HG03280 (cell line): ENCODE data around the gene RBBP8NL.

Experiments used
- ATAC-seq: cut with Tn5 transposase; IDR thresholded peaks from one replicate; pipeline ENCODE4 v1.9.1; 2021; ENCODE audit warnings: mild to moderate bottlenecking, moderate library complexity; ENCODE audit not compliant: unreplicated experiment

Gene RBBP8NL

DNA sequence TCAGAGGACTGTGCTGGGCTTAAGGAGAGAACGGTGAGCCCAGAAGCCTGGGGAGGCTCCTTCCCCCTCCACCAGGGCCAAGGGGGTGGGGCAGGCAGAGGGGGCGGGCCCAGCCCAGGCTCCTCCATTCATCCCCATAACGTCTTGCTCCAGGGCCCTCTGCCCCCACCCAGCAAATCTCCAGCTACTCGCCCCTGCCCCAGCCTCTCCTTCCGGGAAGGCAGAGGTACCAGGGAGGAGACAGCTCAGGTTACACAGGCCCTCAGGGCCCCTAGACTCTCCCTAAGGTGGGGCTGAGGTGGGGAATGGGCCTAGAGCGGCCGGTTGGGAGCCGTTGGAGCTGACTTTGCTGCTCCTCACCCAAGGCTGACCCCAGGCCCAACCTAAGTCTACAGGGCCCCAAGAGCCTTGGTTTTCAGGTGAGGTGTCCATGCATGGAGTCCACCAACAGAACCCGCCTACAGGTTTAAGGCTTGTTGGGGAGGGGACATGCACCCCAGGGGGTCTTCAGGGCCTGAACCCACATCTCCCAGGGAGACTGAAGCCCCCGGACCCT, 61.4 kb downstream of the RBBP8NL start:
- ATAC-seq, result no peak

DNA sequence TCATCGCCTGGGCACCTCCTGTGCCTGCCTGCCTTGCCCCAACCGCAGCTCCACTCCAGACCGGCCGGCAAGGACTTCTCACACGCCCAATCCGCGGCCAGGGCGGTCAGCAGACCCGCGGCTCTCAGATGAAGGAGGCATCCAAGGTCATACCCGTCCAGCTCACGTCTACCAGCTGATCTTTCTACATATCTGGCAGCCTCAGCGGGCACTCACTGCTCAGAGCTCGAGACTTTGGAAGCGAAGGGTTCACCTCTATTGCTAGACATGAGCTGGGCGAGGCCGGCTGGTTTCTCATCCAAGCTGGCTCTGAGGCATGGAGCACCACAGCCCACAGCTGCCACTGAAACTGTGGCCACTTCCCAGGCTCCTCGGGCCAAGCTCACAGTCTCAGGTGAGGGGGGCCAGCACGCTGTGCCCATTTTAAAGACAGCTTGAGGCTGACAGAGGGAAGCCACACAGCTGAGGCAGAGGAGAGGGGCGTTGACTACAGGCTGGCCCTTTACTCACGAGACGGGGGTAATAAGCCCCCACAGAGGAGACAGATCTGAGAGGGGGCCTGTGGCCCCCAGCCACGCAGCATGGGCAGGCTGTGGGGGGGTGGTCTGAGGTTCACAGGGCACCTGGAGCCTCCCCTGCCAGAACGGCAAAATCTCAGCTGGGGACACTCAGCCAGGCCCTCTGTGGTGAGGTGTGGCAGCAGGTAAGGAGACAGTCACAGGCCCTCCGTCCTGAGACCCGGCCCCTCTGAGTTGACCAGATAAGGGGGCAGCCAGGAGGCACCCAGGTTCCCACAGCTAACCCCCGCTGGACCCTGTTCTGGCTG, 62.2 kb downstream of the RBBP8NL start:
- ATAC-seq, result no peak

DNA sequence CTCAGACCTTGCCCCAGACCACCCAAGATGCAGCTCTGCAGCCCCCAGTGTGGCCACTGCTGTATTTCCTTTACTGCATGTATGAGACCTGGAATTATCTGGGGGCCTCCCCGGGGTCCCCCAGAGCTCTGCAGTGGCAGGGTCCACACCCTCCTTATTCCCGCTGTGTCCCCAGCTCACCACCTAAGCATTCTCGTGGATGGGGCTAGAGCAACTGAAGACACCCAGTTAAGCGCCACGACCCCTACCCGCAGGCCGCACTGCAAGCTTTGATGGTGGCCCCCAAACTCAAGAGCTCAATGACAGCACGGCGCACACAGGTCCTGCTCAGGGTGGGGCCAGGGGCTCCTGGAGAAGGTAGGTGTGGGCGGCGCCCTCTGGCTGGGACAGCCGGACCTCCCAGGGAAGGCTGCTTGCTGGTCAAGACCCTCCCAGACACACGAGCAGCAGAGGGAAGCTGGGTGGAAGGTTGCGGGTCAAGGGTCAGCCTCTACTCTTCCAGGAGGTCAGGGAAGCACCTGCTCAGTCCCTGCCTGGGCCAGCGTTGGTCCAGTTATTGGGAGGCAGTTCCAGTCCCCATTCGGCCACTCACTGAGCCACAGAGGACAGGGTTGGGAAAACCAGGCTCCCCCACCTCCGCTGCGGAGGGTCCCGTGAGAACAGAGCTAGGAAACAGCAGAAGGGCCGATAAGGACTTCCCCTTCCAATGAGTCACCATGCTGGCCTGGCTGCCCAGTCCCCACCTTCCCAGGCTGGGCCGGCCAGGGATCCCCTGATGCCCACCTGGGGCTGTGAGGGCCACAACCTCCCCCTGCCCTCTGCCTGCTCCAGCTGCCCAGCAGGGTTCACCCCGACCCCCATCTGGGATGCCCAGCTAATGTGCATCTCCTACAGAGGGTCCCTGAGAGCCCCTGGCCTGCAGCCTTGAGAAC, 63.2 kb downstream of the RBBP8NL start:
- ATAC-seq, result no peak

DNA sequence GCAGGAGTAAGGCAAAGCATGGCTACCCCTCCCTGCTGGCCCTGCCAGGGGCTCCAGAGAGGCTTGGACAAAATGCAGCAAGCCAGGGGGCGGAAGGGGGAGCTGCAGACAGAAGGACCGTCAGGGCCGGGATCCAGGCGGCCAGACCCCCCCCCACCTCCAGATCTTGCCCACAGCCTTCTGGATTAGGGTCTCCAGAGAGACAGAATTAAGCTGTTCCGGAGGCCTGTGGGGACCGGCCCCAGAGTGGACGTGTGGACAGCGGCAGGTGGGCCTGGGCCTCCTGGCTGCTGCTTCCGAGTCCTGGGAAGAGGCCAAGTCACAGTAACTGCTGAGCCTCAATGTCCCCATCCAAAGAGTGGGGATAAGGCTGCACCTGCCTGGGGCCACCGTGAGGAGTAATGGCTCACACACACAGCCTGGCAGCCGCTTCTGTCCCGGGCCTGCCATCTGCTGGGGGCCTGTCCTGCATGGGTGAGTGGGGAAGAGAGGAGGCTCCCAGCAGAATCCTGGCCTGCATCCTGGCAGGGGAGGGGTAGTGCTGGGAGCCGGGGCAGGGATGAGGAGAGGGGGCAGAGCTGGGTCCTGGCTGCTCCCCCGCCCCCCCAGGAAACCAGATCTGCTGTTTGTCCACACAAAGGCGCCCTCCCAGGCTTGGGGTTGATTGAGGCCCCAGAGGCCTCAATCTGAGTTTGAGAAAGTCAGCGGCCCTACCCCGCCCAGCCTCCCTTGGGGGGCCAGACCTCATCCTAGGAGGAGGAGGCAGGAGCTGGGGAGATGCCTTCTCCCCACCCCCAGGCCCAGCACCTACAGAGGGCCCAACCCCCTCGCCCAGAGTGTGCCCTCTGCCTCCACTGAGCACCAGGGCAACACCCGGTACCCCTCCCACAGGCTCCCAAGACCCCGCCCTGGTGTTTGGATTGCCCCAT, 64.1 kb downstream of the RBBP8NL start:
- no peak for ATAC-seq

DNA sequence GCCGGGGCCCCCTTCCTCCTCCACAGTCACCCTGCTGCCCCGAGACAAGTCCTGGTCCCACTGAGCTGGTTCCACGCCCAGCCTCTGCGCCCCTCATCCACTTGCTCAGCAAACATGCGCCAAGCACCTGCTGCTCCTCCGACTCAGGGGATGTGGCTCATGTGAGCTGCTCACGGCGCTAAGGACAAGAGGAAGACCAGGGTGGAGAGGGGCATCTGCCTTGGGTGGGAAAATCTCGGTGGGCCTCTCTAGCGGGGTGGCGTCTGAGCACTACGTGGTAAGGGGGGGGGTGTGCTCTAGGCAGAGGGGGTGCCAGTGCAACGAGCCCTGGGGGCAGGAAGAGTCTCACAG, 64.8 kb downstream of the RBBP8NL start:
- no peak for ATAC-seq

DNA sequence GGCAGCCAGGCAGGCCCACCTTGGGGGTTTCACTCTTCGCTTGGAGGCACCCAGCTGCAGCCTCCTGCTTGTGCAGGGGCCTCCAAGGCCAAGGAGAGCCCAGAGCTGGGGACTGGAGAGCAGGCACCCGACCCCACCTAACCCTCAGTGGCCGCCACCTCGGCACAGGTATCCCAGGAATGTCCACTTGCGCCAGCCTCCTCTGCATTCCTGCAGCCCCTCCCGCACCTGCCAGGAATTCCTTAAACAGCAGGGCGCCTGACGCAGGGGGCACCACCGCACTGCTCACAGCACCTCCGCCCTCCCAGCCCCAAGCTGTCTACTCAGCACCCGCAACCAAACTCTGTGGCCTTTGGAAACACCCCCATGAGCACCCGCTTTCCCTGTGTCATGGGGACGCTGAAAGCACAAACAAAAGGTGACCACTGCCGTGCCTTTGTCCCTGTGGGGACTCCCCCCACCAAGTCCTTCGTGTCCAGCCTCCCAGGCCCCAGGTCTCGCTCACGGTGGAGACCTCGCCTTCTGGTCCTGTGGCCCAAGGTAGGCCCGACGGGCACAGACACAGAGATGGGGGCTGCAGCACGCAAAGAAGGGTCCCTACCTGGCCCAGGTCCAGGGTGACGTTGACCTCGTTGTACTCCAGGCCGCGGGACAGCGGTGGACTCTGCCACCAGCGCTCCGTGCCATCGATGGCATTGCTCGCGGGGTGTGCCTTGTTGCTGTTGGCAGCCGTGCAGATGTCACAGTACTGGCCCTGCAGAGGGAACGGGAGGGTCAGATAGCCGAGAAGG, 65.3 kb downstream of the RBBP8NL start:
- no peak for ATAC-seq

DNA sequence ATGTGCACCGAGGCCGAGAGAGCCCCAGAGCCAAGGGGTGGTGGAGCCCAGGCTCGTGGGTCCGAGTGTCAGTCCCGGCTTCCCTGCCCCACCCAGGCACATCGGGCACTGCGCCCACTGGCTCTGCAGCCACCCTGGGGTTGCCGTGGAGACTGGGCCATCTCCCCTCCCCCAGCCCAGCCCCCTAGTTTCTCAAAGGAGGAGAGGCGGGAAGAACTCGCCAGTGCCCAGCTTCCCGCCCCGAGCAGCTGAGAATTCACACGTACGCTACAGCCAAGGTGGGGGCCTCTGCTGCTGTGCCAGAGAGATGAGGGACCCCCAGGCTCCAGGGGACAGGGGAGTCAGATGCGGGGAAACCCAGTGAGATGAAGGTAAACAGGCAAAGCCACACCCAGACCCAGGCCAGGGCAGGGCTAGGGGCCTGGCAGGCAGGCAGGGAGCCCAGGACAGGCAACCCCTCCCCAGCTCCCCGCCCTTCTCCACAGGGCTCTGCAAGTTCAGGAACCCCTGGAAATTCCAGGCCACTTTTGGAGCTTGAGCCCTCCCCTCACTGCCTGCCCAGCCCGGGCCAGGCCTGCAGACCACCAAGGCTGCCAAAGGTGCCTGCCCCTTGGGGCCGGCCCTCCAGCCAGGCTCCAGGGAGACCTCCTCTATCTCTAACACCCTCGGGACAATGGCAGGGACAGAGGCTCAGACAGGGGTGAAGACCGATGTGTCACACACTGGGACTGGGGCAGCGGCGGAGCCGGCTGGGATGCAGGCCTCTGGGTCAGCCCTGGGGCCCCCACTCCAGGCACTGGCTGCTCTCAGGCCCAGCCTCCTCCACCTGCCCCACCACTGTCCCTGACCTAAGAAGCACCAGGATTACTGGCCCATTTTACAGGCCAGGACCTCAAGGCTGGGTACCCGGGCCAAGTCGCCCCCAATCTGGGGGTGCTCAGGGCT, 66.2 kb downstream of the RBBP8NL start:
- no peak for ATAC-seq
